ENCODE measurements around the gene ZNF678.

DNA sequence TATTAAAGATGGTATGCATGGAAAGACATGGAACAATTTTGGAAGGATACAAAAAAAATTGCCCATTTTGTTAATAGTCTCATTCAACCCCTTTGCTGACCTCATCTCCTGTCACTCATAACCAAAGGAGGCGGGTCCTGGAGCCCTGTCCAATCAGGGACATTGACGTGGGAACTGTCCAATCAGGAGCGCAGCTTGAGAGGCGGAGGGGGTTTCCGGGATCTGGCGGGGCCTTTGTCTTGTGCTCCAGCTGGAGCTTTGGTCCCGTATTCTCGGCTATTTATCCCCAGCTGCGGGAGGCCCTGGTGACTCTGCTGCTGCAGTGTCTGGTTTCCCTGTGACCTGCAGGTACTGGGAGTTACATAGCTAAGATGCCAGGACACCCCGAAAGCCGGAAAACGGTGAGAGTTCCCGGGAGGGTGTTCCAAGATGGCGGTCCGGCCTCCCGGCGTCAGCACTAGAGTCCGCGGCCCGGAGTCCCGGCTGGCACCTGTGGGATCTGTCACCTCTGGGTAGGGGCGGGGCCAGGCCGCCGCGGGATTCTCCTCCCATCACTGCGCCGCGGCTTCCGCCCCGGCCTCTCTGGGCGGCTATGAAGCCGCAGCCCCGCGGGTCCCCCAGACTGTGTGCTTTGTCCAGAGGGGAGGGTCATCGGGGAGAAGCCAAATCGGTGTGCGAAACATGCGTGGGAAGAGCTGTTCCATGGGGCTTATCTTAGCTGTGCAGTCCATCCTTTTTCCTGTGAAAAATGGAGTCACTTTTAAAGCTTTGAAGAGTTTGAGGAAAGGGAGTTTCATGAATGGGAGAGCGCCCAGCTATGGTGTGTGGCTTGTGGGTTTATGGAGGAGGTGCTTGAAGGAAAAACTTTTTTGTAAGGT lies at the start of gene ZNF678:
- TF ChIP-seq BACH2 (CRISPR knock-in tag; IDR thresholded peaks at IDR 0.05; ENCODE audit: borderline replicate concordance) (no peak), PPARA (CRISPR knock-in tag; IDR thresholded peaks at IDR 0.05; ENCODE audit: borderline replicate concordance) (no peak)
